Measurements from ENCODE around the gene ERGIC1.

DNA sequence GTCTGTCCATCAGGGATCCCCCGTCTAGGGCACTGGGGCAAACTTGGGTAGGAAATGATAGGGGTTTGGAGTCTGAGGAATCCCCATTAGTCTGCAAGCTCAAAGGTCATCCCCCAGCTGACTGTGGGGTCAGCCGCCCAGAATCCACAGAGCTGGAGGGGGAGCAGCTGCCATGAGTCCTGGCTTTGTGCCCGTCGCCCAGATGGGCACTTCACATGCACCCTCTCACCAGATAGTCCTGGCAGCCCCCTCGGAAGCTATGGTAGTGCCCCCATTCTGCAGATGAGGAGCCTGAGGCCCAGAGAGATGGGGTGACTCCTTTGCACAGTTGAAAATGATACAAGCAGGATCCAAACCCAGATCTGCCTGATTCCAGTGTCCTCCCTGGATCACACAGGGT, 89.5 kb downstream of the ERGIC1 start:
- TF ChIP-seq PTBP1 (IDR thresholded peaks at IDR 0.05; ENCODE audit: low read depth, low read length, poor library complexity, severe bottlenecking) (no peak), ZBTB42 (CRISPR knock-in tag; IDR thresholded peaks at IDR 0.05) (no peak), NFATC3 (CRISPR knock-in tag; IDR thresholded peaks at IDR 0.05) (no peak), ZNF207 (IDR thresholded peaks at IDR 0.05; ENCODE audit: borderline replicate concordance) (no peak), TCF7L2 (IDR thresholded peaks at IDR 0.05; ENCODE audit: low read depth, low read length) (no peak), FOXO1 (CRISPR knock-in tag; IDR thresholded peaks at IDR 0.05) (no peak), IRF2 (CRISPR knock-in tag; IDR thresholded peaks at IDR 0.05) (no peak)
- TF ChIP-seq, protein P1, sequence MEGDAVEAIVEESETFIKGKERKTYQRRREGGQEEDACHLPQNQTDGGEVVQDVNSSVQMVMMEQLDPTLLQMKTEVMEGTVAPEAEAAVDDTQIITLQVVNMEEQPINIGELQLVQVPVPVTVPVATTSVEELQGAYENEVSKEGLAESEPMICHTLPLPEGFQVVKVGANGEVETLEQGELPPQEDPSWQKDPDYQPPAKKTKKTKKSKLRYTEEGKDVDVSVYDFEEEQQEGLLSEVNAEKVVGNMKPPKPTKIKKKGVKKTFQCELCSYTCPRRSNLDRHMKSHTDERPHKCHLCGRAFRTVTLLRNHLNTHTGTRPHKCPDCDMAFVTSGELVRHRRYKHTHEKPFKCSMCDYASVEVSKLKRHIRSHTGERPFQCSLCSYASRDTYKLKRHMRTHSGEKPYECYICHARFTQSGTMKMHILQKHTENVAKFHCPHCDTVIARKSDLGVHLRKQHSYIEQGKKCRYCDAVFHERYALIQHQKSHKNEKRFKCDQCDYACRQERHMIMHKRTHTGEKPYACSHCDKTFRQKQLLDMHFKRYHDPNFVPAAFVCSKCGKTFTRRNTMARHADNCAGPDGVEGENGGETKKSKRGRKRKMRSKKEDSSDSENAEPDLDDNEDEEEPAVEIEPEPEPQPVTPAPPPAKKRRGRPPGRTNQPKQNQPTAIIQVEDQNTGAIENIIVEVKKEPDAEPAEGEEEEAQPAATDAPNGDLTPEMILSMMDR (CRISPR knock-in tag; IDR thresholded peaks at IDR 0.05), result no peak
